HFF-Myc (cell line): ENCODE data around the gene ERG28.

Experiments used
- DNase-seq: peaks from one replicate; pipeline ENCODE4 v3.0.0-alpha.2; 2011; ENCODE audit warnings: low read depth; ENCODE audit errors: extremely low read depth
- H3K4me3 ChIP-seq: replicated peaks from 2 replicates; pipeline ENCODE4 v1.5.1; 2011; ENCODE audit warnings: low read depth, mild to moderate bottlenecking, control low read depth, low read length
- TF ChIP-seq, protein P1 (sequence below): IDR thresholded peaks from 2 replicates; pipeline ENCODE4 v1.5.1; 2012; ENCODE audit warnings: mild to moderate bottlenecking, low read depth, low read length, control low read depth; ENCODE audit errors: missing control alignments

The ERG28 gene

DNA sequence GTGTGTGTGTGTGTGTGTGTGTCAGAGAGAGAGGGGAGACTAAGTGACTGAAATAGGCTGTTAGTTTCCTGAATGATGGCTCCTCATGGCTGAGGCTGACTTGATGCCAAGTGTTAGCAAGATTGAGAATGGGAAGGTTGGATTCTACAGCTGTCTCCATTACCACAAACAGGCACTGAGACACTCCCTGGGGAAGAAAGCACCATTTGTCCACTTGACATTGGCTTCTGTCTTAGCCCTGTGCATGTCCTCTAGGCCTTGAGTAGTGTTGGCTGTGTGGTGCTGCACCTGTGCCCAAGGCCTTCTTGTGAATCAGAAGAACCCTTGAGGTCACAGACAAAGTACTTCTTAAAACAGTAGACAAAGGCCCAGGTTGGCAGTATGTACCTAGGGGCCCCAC lies 15.6 kb downstream of the ERG28 start:
- no peak for DNase-seq
- TF ChIP-seq, protein P1, sequence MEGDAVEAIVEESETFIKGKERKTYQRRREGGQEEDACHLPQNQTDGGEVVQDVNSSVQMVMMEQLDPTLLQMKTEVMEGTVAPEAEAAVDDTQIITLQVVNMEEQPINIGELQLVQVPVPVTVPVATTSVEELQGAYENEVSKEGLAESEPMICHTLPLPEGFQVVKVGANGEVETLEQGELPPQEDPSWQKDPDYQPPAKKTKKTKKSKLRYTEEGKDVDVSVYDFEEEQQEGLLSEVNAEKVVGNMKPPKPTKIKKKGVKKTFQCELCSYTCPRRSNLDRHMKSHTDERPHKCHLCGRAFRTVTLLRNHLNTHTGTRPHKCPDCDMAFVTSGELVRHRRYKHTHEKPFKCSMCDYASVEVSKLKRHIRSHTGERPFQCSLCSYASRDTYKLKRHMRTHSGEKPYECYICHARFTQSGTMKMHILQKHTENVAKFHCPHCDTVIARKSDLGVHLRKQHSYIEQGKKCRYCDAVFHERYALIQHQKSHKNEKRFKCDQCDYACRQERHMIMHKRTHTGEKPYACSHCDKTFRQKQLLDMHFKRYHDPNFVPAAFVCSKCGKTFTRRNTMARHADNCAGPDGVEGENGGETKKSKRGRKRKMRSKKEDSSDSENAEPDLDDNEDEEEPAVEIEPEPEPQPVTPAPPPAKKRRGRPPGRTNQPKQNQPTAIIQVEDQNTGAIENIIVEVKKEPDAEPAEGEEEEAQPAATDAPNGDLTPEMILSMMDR, result no peak
- H3K4me3 ChIP-seq, result no peak overlapping the region

DNA sequence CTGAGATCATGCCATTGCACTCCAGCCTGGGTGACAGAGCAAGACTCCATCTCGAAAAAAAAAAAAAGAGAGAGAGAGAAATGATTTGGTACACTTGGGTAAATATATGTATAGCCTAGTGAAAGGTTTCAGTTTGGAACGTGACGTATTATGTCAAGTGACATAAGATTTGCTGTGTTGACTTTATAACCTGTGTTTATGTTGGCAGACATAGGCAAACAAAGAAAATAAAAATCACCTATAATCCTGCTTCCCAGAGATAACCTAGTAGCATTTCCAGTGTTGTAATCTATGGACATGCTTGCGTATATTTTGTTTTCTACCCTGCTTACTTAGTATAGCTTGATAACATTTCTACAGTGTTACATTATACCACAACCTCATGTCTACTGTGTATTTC lies 16.7 kb downstream of the ERG28 start:
- H3K4me3 ChIP-seq, result no peak overlapping the region
- TF ChIP-seq, protein P1, result no peak

DNA sequence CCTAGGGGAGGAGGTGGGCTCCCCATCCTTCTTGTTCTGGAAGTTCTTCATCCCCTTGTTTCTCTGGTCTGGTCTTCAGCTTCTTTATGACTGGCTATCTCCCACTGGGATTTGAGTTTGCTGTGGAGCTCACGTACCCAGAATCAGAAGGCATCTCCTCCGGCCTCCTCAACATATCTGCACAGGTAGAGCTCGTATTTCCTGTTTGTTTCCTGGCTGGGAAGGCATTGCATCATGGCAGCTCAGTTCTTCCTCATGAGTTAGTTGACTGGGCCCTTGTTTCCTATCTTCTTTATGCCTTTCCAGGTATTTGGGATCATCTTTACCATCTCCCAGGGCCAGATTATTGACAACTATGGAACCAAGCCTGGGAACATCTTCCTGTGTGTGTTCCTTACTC lies 19.8 kb downstream of the ERG28 start:
- no peak overlapping the region for H3K4me3 ChIP-seq
- DNase-seq, result no peak
- TF ChIP-seq, protein P1, result no peak

More for the DNA sequence above, 16.7 kb downstream of the ERG28 start:
- DNase-seq, result no peak

DNA sequence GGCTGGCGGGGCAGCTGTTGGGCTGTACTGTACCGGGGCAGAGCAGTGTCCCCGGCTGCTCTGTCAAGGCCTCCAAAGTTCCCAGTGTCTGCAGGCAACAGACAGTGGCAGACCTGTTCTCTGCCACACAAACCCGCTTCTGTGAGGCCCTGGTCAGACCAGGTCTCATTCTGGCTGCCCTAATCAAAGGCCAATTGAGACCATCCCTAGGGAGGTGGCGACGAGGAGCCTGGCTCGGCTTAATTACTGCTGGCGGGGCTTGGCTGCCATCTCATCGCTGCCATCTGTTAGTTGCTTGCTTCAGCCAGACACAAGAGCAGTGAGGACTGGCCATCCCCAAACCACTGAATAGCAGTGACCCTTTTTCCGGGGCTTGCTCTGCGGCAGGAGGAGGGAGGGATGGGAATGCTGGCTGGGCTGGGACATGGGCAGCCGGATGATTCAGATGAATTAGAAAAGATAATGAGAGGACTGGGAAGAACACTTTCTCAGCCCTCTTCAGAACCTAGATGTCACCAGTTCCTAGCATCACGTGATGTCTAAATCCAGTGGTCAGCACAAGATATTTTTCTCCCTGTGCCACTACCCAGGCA lies 24.5 kb downstream of the ERG28 start:
- DNase-seq, result no peak
- TF ChIP-seq, protein P1, result no peak

DNA sequence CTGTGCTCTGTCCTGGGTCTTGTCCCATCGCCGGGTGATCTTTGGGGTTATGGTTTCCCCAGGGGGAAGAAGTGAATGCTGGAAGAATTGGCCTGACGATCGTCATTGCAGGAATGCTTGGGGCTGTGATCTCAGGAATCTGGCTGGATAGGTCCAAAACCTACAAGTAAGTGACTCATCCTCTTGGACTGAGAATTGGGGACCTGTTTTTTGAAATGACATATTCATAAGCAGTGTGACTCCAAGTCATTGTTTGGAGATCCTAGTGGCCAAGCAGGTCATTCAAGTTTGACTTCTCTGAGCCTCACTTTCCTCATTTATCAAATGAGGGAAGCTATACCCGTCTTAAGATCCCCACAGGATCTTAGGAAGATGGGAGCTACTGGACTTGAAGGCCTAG lies 25.8 kb downstream of the ERG28 start:
- no peak overlapping the region for H3K4me3 ChIP-seq
- DNase-seq, result no peak
- TF ChIP-seq, protein P1, result no peak

More for the DNA sequence above, 24.5 kb downstream of the ERG28 start:
- no peak overlapping the region for H3K4me3 ChIP-seq

DNA sequence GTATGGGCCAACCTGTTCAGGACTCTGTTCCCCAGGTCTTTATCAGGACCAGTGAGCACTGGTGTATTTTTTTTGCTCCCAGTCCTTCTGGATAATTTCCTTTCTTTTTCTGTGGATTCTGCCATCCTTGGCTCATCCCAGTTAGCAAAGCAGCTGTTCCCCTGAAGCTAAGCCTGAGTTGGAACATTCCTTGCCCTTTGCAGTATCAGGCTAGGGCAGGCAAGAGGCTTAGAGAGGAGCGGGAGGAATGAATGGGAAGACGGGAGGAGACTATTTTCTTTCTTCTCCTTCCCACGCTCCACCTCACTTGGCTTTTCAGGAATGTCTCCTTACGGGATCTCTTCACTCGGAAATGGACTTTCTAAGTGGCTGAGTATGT lies 29.2 kb downstream of the ERG28 start:
- no peak for DNase-seq
- H3K4me3 ChIP-seq, result no peak overlapping the region
- TF ChIP-seq, protein P1, result no peak
